ENCODE data around the gene NDN. TPM values are rescaled to one million over a fixed set of nuclear protein-coding genes. Genes with fewer than 3 reads are reported as not detected.

NDN gene
- total and polyA plus RNA-seq, 2 of the 8 experiments (the other 6 are each of a cell fraction or from before 2014, with no cell fraction given): 29.4 to 39.3 TPM

DNA sequence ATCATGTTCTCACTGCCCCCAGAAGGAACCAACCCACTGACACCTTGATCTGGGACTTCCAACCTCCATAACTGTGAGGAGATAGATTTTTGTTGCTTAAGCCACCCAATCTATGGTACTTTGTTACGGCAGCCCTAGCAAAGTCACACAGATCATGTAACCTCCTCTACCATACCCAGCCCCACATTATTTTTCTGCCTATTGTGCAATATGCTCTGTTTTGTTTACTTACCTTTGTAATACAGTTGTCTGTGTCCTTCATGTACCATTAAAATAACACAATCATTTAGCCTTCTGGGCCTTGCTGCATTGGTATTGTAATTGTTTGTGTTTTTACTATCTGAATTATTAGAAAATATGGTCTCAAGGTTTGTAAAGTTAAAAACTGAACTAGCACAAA lies 16.1 kb downstream of the NDN start:
- Histone ChIP-seq H4K91ac (replicated peaks; ENCODE audit: insufficient read length, low read length) (no peak overlapping the region), H3K36me3 (ENCODE audit: control insufficient read depth in 2 of 4, insufficient read depth in 4 of 4, low read length in 3 of 4) (no peaks in the 10 kb centered on the region), H2BK15ac (ENCODE audit: low read length) (no peak overlapping the region), H2BK12ac (ENCODE audit: low read depth, low read length) (no peak overlapping the region), H3K23me2 (ENCODE audit: low read depth, low read length) (no peaks in the 10 kb centered on the region), H3K9ac (replicated peaks in 1 of 4; ENCODE audit: extremely low read depth in 1 of 4, low read depth in 3 of 4, low read length in 3 of 4) (no peak overlapping the region), H3K14ac (ENCODE audit: insufficient read length) (no peak overlapping the region), H3K9me3 (ENCODE audit: insufficient read depth in 2 of 2, low read depth in 1 of 2, low read length in 1 of 2) (peaks cover 21 to 28% of the 10 kb centered on the region in 2 experiments), H4K8ac (ENCODE audit: extremely low read depth, insufficient read depth, low read length) (no peak overlapping the region), H3K4me1 (replicated peaks in 1 of 4; ENCODE audit: control insufficient read depth in 3 of 4, insufficient read depth in 4 of 4, low read length in 3 of 4) (no peaks in the 10 kb centered on the region), H3K27me3 (replicated peaks in 1 of 4; ENCODE audit: control insufficient read depth in 3 of 4, extremely low read depth in 1 of 4, insufficient read depth in 3 of 4, low read length in 3 of 4) (no peaks in the 10 kb centered on the region), H3K79me2 (ENCODE audit: control insufficient read depth in 1 of 2, insufficient read depth in 2 of 2, low read length in 2 of 2) (no peaks in the 10 kb centered on the region), H3K4me3 (ENCODE audit: extremely low read depth in 1 of 4, insufficient read depth in 2 of 4, low read depth in 3 of 4, low read length in 4 of 4) (no peak overlapping the region), H3K27ac (ENCODE audit: low read depth, low read length) (no peak overlapping the region), H3K4ac (replicated peaks; ENCODE audit: insufficient read length, low read depth, low read length) (no peak overlapping the region), H2BK120ac (replicated peaks; ENCODE audit: low read depth, low read length) (no peak overlapping the region), H3K56ac (replicated peaks; ENCODE audit: insufficient read length, low read depth, low read length) (no peak overlapping the region), H2AFZ (ENCODE audit: low read length) (no peak overlapping the region), H2AK5ac (ENCODE audit: low read depth, low read length) (no peak overlapping the region), H3K4me2 (ENCODE audit: insufficient read depth in 1 of 2, low read depth in 2 of 2, low read length in 2 of 2) (no peak overlapping the region), H3K79me1 (ENCODE audit: low read depth, low read length) (no peaks in the 10 kb centered on the region), H2BK5ac (ENCODE audit: low read depth, low read length) (no peak overlapping the region), H4K20me1 (replicated peaks in 1 of 2; ENCODE audit: control insufficient read depth in 1 of 2, insufficient read depth in 2 of 2, low read length in 2 of 2) (no peaks in the 10 kb centered on the region), H3K18ac (ENCODE audit: extremely low read depth, low read length) (no peak overlapping the region), H2BK20ac (ENCODE audit: low read length) (no peak overlapping the region), H4K5ac (ENCODE audit: insufficient read length, low read depth, low read length) (no peak overlapping the region), H3K23ac (ENCODE audit: insufficient read length) (no peak overlapping the region)
- POLR2A ChIA-PET (ENCODE audit: partially characterized antibody): no interaction called here
- DNase-seq (ENCODE audit: low read depth in 1 of 2, low spot score in 2 of 2) (no peak), FAIRE-seq (no peak)
- TF ChIP-seq PHF8 (conservative IDR thresholded peaks at IDR 0.05; ENCODE audit: low read depth, low read length): no peak
- TF ChIP-seq CBX5 (IDR thresholded peaks at IDR 0.05; ENCODE audit: low read depth, low read length): no peak
- TF ChIP-seq SIRT6 (IDR thresholded peaks at IDR 0.05; ENCODE audit: low read length): no peak
- no peak for TF ChIP-seq RAD21 (IDR thresholded peaks at IDR 0.05 in 1 of 2, conservative IDR thresholded peaks at IDR 0.05 in 1 of 2; ENCODE audit: low read depth in 2 of 2, low read length in 2 of 2)
- no peak for TF ChIP-seq GABPA (IDR thresholded peaks at IDR 0.05; ENCODE audit: borderline replicate concordance, insufficient read depth, low read length)
- TF ChIP-seq CREB1 (IDR thresholded peaks at IDR 0.05): no peak
- TF ChIP-seq JUN (IDR thresholded peaks at IDR 0.05; ENCODE audit: low read depth, low read length): no peak
- TF ChIP-seq MAFK (IDR thresholded peaks at IDR 0.05; ENCODE audit: low read depth, low read length): no peak
- TF ChIP-seq KDM5A (IDR thresholded peaks at IDR 0.05; ENCODE audit: low read length): no peak
- CTCF ChIA-PET (ENCODE audit: partially characterized antibody): no interaction called here
- WGBS, 2 experiments (ENCODE audit: extremely low coverage in 1 of 2, insufficient coverage in 1 of 2, insufficient read length in 1 of 2, insufficient replicate concordance in 2 of 2, low coverage in 1 of 2, low lambda C conversion rate in 2 of 2, missing lambda C conversion rate in 1 of 2): 95% methylated on average over 1 of the region's 1 CpG; no CpG with 5 or more reads in 1 of the 2 experiments

Data from H1 (cell line).